Neural cell (in vitro differentiated cells): ENCODE results near the gene GLS2.

Experiments used
- EP300 ChIP-seq: fragments of 450-650 bp; conservative IDR thresholded peaks from 2 replicates; pipeline ENCODE4 v1.6.1; 2014; ENCODE audit warnings: antibody characterized with exemption, mild to moderate bottlenecking, moderate library complexity; ENCODE audit not compliant: poor library complexity, severe bottlenecking
- SMC3 ChIP-seq: fragments of 450-650 bp; conservative IDR thresholded peaks from 2 replicates; pipeline ENCODE4 v1.6.1; 2014; ENCODE audit warnings: antibody characterized with exemption, mild to moderate bottlenecking, moderate library complexity; ENCODE audit not compliant: poor library complexity
- TF ChIP-seq, protein P1 (sequence below): fragments of 450-650 bp; IDR thresholded peaks from 2 replicates; pipeline ENCODE4 v1.5.1; 2014; ENCODE audit warnings: antibody characterized with exemption, mild to moderate bottlenecking, moderate library complexity; ENCODE audit not compliant: poor library complexity, severe bottlenecking

DNA sequence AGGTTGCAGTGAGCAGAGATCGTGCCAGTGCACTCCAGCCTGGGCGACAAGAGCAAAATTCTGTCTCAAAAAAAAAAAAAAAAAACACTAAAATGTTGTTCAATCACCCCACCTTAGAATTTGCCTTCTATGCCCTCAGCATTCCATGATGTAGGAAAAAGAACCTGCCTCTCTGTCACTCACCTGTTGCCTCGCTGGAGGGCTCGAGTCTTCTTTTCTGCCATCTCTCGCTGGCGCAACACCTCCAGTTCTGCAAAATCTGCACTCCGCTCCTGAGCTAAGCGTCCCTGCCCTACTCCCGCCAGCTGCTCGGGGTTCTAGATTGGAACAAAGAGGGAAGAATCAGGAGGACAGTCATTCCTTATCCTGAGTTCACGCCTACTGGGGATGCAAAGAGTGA is 56.7 kb downstream of the GLS2 start:
- TF ChIP-seq SMC3 (no peak), EP300 (no peak)
- TF ChIP-seq, protein P1, sequence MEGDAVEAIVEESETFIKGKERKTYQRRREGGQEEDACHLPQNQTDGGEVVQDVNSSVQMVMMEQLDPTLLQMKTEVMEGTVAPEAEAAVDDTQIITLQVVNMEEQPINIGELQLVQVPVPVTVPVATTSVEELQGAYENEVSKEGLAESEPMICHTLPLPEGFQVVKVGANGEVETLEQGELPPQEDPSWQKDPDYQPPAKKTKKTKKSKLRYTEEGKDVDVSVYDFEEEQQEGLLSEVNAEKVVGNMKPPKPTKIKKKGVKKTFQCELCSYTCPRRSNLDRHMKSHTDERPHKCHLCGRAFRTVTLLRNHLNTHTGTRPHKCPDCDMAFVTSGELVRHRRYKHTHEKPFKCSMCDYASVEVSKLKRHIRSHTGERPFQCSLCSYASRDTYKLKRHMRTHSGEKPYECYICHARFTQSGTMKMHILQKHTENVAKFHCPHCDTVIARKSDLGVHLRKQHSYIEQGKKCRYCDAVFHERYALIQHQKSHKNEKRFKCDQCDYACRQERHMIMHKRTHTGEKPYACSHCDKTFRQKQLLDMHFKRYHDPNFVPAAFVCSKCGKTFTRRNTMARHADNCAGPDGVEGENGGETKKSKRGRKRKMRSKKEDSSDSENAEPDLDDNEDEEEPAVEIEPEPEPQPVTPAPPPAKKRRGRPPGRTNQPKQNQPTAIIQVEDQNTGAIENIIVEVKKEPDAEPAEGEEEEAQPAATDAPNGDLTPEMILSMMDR = no peak
